Measurements from ENCODE around the gene RNF145. TPM values are rescaled to one million over a fixed set of nuclear protein-coding genes. Genes with fewer than 3 reads are reported as not detected.

RNF145 gene
- polyA plus RNA-seq, 3 donors = 9.1 to 23.6 (median 11.5) TPM

GRCh38 chr5:159139802-159140201, 69.6 kb downstream of the RNF145 start:
- H3K4me1 ChIP-seq (ENCODE audit: control insufficient read depth in 1 of 2, insufficient read depth in 2 of 2, low read length in 2 of 2) = no peaks in the 10 kb centered on the region
- H3K4me3 Mint-ChIP-seq = no peak overlapping the region
- no peak overlapping the region for H3K4me3 ChIP-seq (replicated peaks in 1 of 3; ENCODE audit: low read depth in 2 of 3, low read length in 3 of 3)
- H3K9me3 Mint-ChIP-seq = peaks cover 0 to 3% (median 2%) of the 10 kb centered on the region in 7 donors
- 89% methylated on average over 7 of the region's 7 CpGs for whole genome bisulfite sequencing (ENCODE audit: insufficient coverage)
- no peak for DNase-seq
- no peak overlapping the region for H3K9ac ChIP-seq (ENCODE audit: insufficient read depth, low read length, poor library complexity, severe bottlenecking)
- no peak overlapping the region for H3K4me2 ChIP-seq (replicated peaks; ENCODE audit: extremely low read depth, low read length, poor library complexity, severe bottlenecking)
- H2AFZ ChIP-seq (ENCODE audit: insufficient read depth, low read depth, low read length, poor library complexity, severe bottlenecking) = no peak overlapping the region
- H3K36me3 Mint-ChIP-seq = no peaks in the 10 kb centered on the region
- H3K27ac Mint-ChIP-seq = no peak overlapping the region
- H3K27me3 Mint-ChIP-seq (ENCODE audit: low read depth in 3 of 3) = peaks cover 17 to 26% (median 18%) of the 10 kb centered on the region in 3 donors
- H3K9me3 ChIP-seq (replicated peaks in 1 of 2; ENCODE audit: control insufficient read depth in 1 of 2, insufficient read depth in 1 of 2, low read length in 2 of 2) = no peaks in the 10 kb centered on the region
- no peaks in the 10 kb centered on the region for H3K79me2 ChIP-seq (ENCODE audit: insufficient read depth, low read length)
- H3K36me3 ChIP-seq (replicated peaks in 1 of 2; ENCODE audit: control insufficient read depth in 1 of 2, insufficient read depth in 2 of 2, low read length in 2 of 2) = no peaks in the 10 kb centered on the region
- no peaks in the 10 kb centered on the region for H4K20me1 ChIP-seq (ENCODE audit: insufficient read depth, low read length)
- intact Hi-C loops (cut with micrococcal nuclease) = loop anchor here (10.0 kb wide), 2 partner anchors 965 to 1375 kb away; no protein-coding TSS in a partner anchor
- no peak overlapping the region for H3K27ac ChIP-seq (ENCODE audit: low read depth in 1 of 2, low read length in 2 of 2)
- no peaks in the 10 kb centered on the region for H3K4me1 Mint-ChIP-seq
- H3K27me3 ChIP-seq (ENCODE audit: control insufficient read depth in 2 of 2, insufficient read depth in 2 of 2, low read length in 2 of 2) = no peaks in the 10 kb centered on the region
- TF ChIP-seq CTCF (IDR thresholded peaks at IDR 0.05) = no peak

DNA sequence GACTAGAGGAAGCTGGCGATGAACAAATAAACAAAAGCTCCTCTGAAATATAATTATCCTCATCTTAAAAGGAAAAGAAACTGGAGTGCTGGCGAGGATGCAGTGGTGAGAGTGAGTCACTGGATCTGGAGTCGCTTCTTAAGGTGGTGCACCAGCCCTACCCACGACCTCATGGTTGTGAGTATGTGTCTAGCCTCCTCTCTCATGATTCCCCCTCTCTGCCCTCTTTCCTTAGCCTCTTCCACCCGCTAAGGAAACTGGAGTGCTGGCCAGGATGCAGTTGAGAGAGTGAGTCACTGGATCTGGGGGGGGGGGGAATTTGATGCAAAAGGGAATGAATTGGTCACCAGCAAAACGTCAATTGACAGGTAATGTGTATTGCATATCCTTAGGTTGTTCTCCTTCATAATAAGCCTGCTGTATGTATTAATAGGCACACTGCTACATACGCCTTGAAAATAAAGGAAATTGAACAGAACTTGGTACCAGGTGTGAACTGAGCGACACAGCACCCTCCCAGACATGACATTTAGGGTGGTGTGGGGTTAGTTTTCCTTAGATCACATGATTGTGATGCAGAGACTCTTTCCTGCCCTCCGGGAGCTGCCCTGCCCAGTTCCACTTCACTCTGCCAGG, 73.3 kb downstream of the RNF145 start:
- H3K79me2 ChIP-seq (ENCODE audit: insufficient read depth, low read length) = no peaks in the 10 kb centered on the region
- TF ChIP-seq CTCF (IDR thresholded peaks at IDR 0.05) = no peak
- DNase-seq = no peak
- H3K9ac ChIP-seq (ENCODE audit: insufficient read depth, low read length, poor library complexity, severe bottlenecking) = no peak overlapping the region
- no peaks in the 10 kb centered on the region for H3K4me1 ChIP-seq (ENCODE audit: control insufficient read depth in 1 of 2, insufficient read depth in 2 of 2, low read length in 2 of 2)
- H3K4me2 ChIP-seq (replicated peaks; ENCODE audit: extremely low read depth, low read length, poor library complexity, severe bottlenecking) = no peak overlapping the region
- intact Hi-C loops (cut with micrococcal nuclease) = loop anchor here (10.0 kb wide), 2 partner anchors 961 to 1371 kb away; no protein-coding TSS in a partner anchor
- no peak overlapping the region for H3K4me3 ChIP-seq (replicated peaks in 1 of 3; ENCODE audit: low read depth in 2 of 3, low read length in 3 of 3)
- Mint-ChIP-seq H3K4me3 (no peak overlapping the region), H3K4me1 (no peaks in the 10 kb centered on the region), H3K9me3 (peaks cover 0 to 2% (median 0%) of the 10 kb centered on the region in 7 donors), H3K36me3 (no peaks in the 10 kb centered on the region), H3K27me3 (ENCODE audit: low read depth in 3 of 3) (peaks cover 3 to 11% (median 8%) of the 10 kb centered on the region in 3 donors), H3K27ac (no peak overlapping the region)
- no peak overlapping the region for H2AFZ ChIP-seq (ENCODE audit: insufficient read depth, low read depth, low read length, poor library complexity, severe bottlenecking)
- no CpG with 5 or more reads among the region's 9 CpGs for WGBS (ENCODE audit: insufficient coverage)
- no peaks in the 10 kb centered on the region for H3K27me3 ChIP-seq (ENCODE audit: control insufficient read depth in 2 of 2, insufficient read depth in 2 of 2, low read length in 2 of 2)
- H3K36me3 ChIP-seq (replicated peaks in 1 of 2; ENCODE audit: control insufficient read depth in 1 of 2, insufficient read depth in 2 of 2, low read length in 2 of 2) = no peaks in the 10 kb centered on the region
- no peaks in the 10 kb centered on the region for H4K20me1 ChIP-seq (ENCODE audit: insufficient read depth, low read length)
- H3K27ac ChIP-seq (ENCODE audit: low read depth in 1 of 2, low read length in 2 of 2) = no peak overlapping the region
- no peaks in the 10 kb centered on the region for H3K9me3 ChIP-seq (replicated peaks in 1 of 2; ENCODE audit: control insufficient read depth in 1 of 2, insufficient read depth in 1 of 2, low read length in 2 of 2)
